Subcutaneous abdominal adipose tissue (tissue), 5 donors: ENCODE measurements around the gene ELMOD3.
A peak's percentile ranks its signal among the peaks of the same experiment; 100 is the strongest.
"Not testable (repeated sequence)": the region's sequence is repeated elsewhere in the genome, so short reads cannot be mapped to it uniquely, and the experiment has no call there.

Source experiments
- H3K27ac ChIP-seq: one replicate; pipeline ENCODE4 v1.7.0; 2013; ENCODE audit warnings: low read depth, mild to moderate bottlenecking, inconsistent platforms, low read length, moderate library complexity
- H3K27me3 ChIP-seq, 5 donors: one replicate each; pipeline ENCODE4 v1.7.0; 2013; ENCODE audit warnings: low read length in 5 of 5, inconsistent platforms in 1 of 5; ENCODE audit not compliant: control insufficient read depth in 5 of 5, insufficient read depth in 4 of 5
- H3K36me3 ChIP-seq, 5 donors: one replicate each; pipeline ENCODE4 v1.7.0; 2013; ENCODE audit warnings: low read length in 5 of 5; ENCODE audit not compliant: control insufficient read depth in 5 of 5, insufficient read depth in 5 of 5
- H3K4me1 ChIP-seq, 5 donors: one replicate each; pipeline ENCODE4 v1.7.0; 2013; ENCODE audit warnings: low read length in 5 of 5, mild to moderate bottlenecking in 3 of 5, moderate library complexity in 1 of 5; ENCODE audit not compliant: control insufficient read depth in 5 of 5, insufficient read depth in 5 of 5
- H3K4me3 ChIP-seq, 5 donors: one replicate each; pipeline ENCODE4 v1.7.0; 2013; ENCODE audit warnings: low read length in 5 of 5, low read depth in 1 of 5
- H3K9ac ChIP-seq, 5 donors: one replicate each; pipeline ENCODE4 v1.7.0; 2013; ENCODE audit warnings: low read length in 5 of 5, mild to moderate bottlenecking in 4 of 5, moderate library complexity in 3 of 5
- H3K9me3 ChIP-seq, 5 donors: one replicate each; pipeline ENCODE4 v1.7.0; 2013; ENCODE audit warnings: low read length in 5 of 5; ENCODE audit not compliant: control insufficient read depth in 5 of 5
- donor health status: healthy.
- donor health status: healthy.
- donor health status: healthy.
- donor health status: healthy.
- donor health status: healthy.

ELMOD3 gene

GRCh38 chr2:85318222-85319074 is 36.1 kb upstream of the ELMOD3 start:
- H3K4me1 ChIP-seq = peaks cover 3 to 29% (median 21%) of the 10 kb centered on the region in 5 donors
- H3K27me3 ChIP-seq = no peaks in the 10 kb centered on the region
- no peak overlapping the region for H3K4me3 ChIP-seq
- peak overlapping the region in 1 of 5 donors; percentile 18 for H3K9ac ChIP-seq
- peaks cover 12 to 74% (median 58%) of the 10 kb centered on the region in 5 donors for H3K36me3 ChIP-seq
- peak overlapping the region; percentile 46 for H3K27ac ChIP-seq
- H3K9me3 ChIP-seq = no peaks in the 10 kb centered on the region

- Histone ChIP-seq H3K9ac (no peak overlapping the region), H3K4me3 (no peak overlapping the region), H3K9me3 (no peaks in the 10 kb centered on the region), H3K36me3 (peaks cover 12 to 77% (median 63%) of the 10 kb centered on the region in 5 donors), H3K27ac (no peak overlapping the region), H3K27me3 (no peaks in the 10 kb centered on the region), H3K4me1 (peaks cover 5 to 40% (median 27%) of the 10 kb centered on the region in 5 donors)
Observed at GRCh38 chr2:85319796-85320195, 34.8 kb upstream of the ELMOD3 start.

GRCh38 chr2:85323351-85323987 is 31.1 kb upstream of the ELMOD3 start:
- Histone ChIP-seq H3K9ac (peak overlapping the region in 1 of 5 donors; percentile 41), H3K4me3 (peak overlapping the region in 3 of 5 donors; percentile 9 to 32 (median 25)), H3K9me3 (no peaks in the 10 kb centered on the region), H3K27me3 (no peaks in the 10 kb centered on the region), H3K36me3 (peaks cover 12 to 51% (median 49%) of the 10 kb centered on the region in 5 donors), H3K27ac (no peak overlapping the region), H3K4me1 (peaks cover 15 to 65% (median 53%) of the 10 kb centered on the region in 5 donors)

- Histone ChIP-seq H3K36me3 (peaks cover 12 to 50% (median 49%) of the 10 kb centered on the region in 5 donors), H3K4me3 (peak overlapping the region in 3 of 5 donors; percentile 9 to 32 (median 25)), H3K4me1 (peaks cover 14 to 62% (median 52%) of the 10 kb centered on the region in 5 donors), H3K9ac (peak overlapping the region in 1 of 5 donors; percentile 41)
- H3K27ac ChIP-seq, H3K9me3 ChIP-seq, H3K27me3 ChIP-seq: not testable (repeated sequence)
Observed at GRCh38 chr2:85323988-85324367, 30.6 kb upstream of the ELMOD3 start.

GRCh38 chr2:85324639-85325465 is 29.7 kb upstream of the ELMOD3 start:
- Histone ChIP-seq H3K36me3 (peaks cover 12 to 45% (median 44%) of the 10 kb centered on the region in 5 donors), H3K27me3 (no peaks in the 10 kb centered on the region), H3K27ac (peak overlapping the region; percentile 88), H3K4me1 (peaks cover 14 to 53% (median 49%) of the 10 kb centered on the region in 5 donors), H3K9me3 (no peaks in the 10 kb centered on the region), H3K4me3 (peak overlapping the region; percentile 19 to 98 (median 84)), H3K9ac (peak overlapping the region in 3 of 5 donors; percentile 2 to 95 (median 55))

GRCh38 chr2:85325466-85325811 is 29.1 kb upstream of the ELMOD3 start:
- Histone ChIP-seq H3K27me3 (no peaks in the 10 kb centered on the region), H3K27ac (peak overlapping the region; percentile 88), H3K4me3 (peak overlapping the region; percentile 19 to 98 (median 86)), H3K36me3 (peaks cover 10 to 40% (median 38%) of the 10 kb centered on the region in 5 donors), H3K9ac (peak overlapping the region in 4 of 5 donors; percentile 32 to 95 (median 84)), H3K4me1 (peaks cover 14 to 52% (median 49%) of the 10 kb centered on the region in 5 donors), H3K9me3 (no peaks in the 10 kb centered on the region)

GRCh38 chr2:85326406-85327159 is 28.0 kb upstream of the ELMOD3 start:
- H3K4me1 ChIP-seq = peaks cover 14 to 52% (median 49%) of the 10 kb centered on the region in 5 donors
- peak overlapping the region; percentile 81 to 95 (median 87) for H3K9ac ChIP-seq
- H3K27me3 ChIP-seq = no peaks in the 10 kb centered on the region
- H3K9me3 ChIP-seq = no peaks in the 10 kb centered on the region
- H3K27ac ChIP-seq = peak overlapping the region; percentile 88
- H3K36me3 ChIP-seq = peaks cover 0 to 30% (median 28%) of the 10 kb centered on the region in 5 donors
- H3K4me3 ChIP-seq = peak overlapping the region; percentile 84 to 98 (median 86)

- peak overlapping the region; percentile 84 to 98 (median 86) for H3K4me3 ChIP-seq
Observed at GRCh38 chr2:85327160-85327821, 27.3 kb upstream of the ELMOD3 start.

More at GRCh38 chr2:85327160-85327821, 27.3 kb upstream of the ELMOD3 start:
- Histone ChIP-seq H3K9me3 (no peaks in the 10 kb centered on the region), H3K9ac (peak overlapping the region; percentile 81 to 95 (median 87)), H3K27ac (peak overlapping the region; percentile 88), H3K36me3 (peaks cover 0 to 24% (median 21%) of the 10 kb centered on the region in 5 donors), H3K27me3 (no peaks in the 10 kb centered on the region), H3K4me1 (peaks cover 14 to 51% (median 49%) of the 10 kb centered on the region in 5 donors)
